Measurements from ENCODE around the gene SPATA31D1. TPM values are rescaled to one million over a fixed set of nuclear protein-coding genes. Genes with fewer than 3 reads are reported as not detected.

SPATA31D1 gene
- polyA plus RNA-seq, 3 donors: not detected

- H3K27ac ChIP-seq (ENCODE audit: low read depth, low read length): no peak overlapping the region
- WGBS, 3 donors: 80 to 90% (median 90%) methylated on average over 3 of the region's 3 CpGs
Measured at GRCh38 chr9:82011133-82011532, 22.6 kb downstream of the SPATA31D1 start.

GRCh38 chr9:82012276-82012675 is 23.7 kb downstream of the SPATA31D1 start:
- WGBS, 3 donors: 88 to 90% (median 89%) methylated on average over 1 of the region's 1 CpG
- H3K27ac ChIP-seq (ENCODE audit: low read depth, low read length): no peak overlapping the region

- H3K27ac ChIP-seq (ENCODE audit: low read depth, low read length): no peak overlapping the region
Measured at GRCh38 chr9:82020331-82020730, 31.8 kb downstream of the SPATA31D1 start.

GRCh38 chr9:82021198-82021597 is 32.6 kb downstream of the SPATA31D1 start:
- no peak overlapping the region for H3K27ac ChIP-seq (ENCODE audit: low read depth, low read length)

GRCh38 chr9:82022121-82022520 is 33.5 kb downstream of the SPATA31D1 start:
- 46 to 70% (median 60%) methylated on average over 2 of the region's 2 CpGs for WGBS, 3 donors
- H3K27ac ChIP-seq (ENCODE audit: low read depth, low read length): no peak overlapping the region

GRCh38 chr9:82024908-82025307 is 36.3 kb downstream of the SPATA31D1 start:
- no peak overlapping the region for H3K27ac ChIP-seq (ENCODE audit: low read depth, low read length)
- 42 to 89% (median 82%) methylated on average over 1 of the region's 1 CpG for WGBS, 3 donors

- H3K27ac ChIP-seq (ENCODE audit: low read depth, low read length): no peak overlapping the region
- WGBS, 3 donors: 45 to 70% (median 63%) methylated on average over 5 of the region's 5 CpGs
Measured at GRCh38 chr9:82031538-82032280, 43.1 kb downstream of the SPATA31D1 start.

- 65 to 81% (median 77%) methylated on average over 5 of the region's 5 CpGs for WGBS, 3 donors
- no peak overlapping the region for H3K27ac ChIP-seq (ENCODE audit: low read depth, low read length)
Measured at GRCh38 chr9:82034956-82035731, 46.6 kb downstream of the SPATA31D1 start.

GRCh38 chr9:82036086-82036485 is 47.5 kb downstream of the SPATA31D1 start:
- no peak overlapping the region for H3K27ac ChIP-seq (ENCODE audit: low read depth, low read length)
- WGBS, 3 donors: 86 to 94% (median 90%) methylated on average over 4 of the region's 4 CpGs

GRCh38 chr9:82037126-82037525 is 48.6 kb downstream of the SPATA31D1 start:
- WGBS, 3 donors: 81 to 82% (median 82%) methylated on average over 1 of the region's 1 CpG

GRCh38 chr9:82038897-82039296 is 50.3 kb downstream of the SPATA31D1 start:
- H3K27ac ChIP-seq (ENCODE audit: low read depth, low read length): no peak overlapping the region

More at GRCh38 chr9:82037126-82037525, 48.6 kb downstream of the SPATA31D1 start:
- no peak overlapping the region for H3K27ac ChIP-seq (ENCODE audit: low read depth, low read length)

More at GRCh38 chr9:82038897-82039296, 50.3 kb downstream of the SPATA31D1 start:
- WGBS, 3 donors: 70 to 92% (median 82%) methylated on average over 2 of the region's 2 CpGs

Other genes with a start within 250 kb of the SPATA31D1 start
- not detected for gene SPATA31D4, start 60.3 kb upstream of the SPATA31D1 start, polyA plus RNA-seq
- not detected for gene SPATA31D3, start 45.3 kb upstream of the SPATA31D1 start, polyA plus RNA-seq